GM19455 (cell line): ENCODE data around the gene SMAD6.
"Not testable (repeated sequence)": the region's sequence is repeated elsewhere in the genome, so short reads cannot be mapped to it uniquely, and the experiment has no call there.

Experiments used
- ATAC-seq: cut with Tn5 transposase; IDR thresholded peaks from one replicate; pipeline ENCODE4 v1.9.1; 2021; ENCODE audit not compliant: unreplicated experiment

SMAD6 gene

DNA sequence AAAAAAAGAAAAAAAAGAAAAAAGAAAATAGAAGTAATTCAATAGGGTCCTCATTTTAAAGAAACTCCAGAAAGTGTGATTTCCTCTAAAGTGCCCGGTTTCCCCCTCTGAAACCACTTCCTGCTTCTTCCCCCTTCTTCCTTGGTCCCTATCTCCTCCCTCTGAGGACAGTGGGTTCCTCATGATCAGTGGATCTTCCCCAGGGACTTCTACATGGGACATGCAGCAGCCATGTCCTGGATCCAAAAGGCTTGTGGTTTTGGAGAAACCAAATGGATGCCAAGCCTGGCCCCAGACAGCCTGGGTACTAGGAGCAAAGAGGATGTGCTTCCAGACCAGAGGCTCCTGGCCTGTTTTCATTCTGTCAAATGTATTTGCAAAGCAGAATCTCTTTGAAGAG is 26.6 kb upstream of the SMAD6 start:
- no peak for ATAC-seq

DNA sequence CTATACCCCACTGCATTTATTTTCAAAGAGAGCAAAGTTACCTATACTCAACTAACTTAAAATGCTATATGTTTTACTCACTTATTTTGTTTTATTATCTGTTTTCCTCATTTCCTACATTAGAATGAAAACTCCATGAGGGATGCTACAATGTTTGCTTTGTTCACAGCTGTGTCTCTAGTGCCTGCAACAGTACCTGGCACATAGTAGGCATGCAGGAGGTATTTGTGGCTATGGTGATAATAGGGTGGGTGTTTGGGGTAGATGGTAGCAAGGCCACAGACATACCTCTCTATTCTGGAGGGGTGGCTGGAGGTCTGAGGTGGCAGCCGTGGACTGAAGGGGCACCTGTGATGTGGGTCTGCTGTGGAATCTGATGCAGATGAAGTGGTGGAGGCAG is 24.7 kb upstream of the SMAD6 start:
- ATAC-seq, result no peak

DNA sequence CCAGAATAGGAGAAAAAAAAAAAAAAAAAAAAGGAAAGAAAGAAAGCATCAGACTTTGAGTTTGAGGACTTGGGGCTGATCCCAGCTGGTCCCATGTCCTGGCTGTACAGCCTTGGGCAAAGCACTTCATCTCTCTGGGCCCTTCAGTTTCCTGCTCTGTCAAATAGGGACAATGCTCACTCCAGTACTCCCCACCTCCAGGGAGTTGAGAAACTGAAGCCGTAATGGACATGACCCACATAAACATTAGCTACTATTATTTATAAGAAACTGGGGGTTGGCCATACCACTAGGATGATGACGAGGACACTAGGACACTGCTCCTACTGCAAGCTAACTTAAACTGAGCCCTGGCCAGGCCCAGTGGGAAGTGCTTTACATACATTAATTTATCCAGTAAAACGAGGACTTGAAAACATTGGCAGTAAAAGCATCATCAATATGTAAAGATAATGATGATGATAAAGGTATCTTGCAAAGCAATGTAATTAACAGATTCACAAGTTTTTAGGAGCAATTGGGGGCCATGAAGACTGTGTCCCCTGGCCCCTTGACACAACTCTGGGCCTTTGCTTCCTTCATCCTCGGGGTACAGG is 22.9 kb upstream of the SMAD6 start:
- ATAC-seq, result no peak

DNA sequence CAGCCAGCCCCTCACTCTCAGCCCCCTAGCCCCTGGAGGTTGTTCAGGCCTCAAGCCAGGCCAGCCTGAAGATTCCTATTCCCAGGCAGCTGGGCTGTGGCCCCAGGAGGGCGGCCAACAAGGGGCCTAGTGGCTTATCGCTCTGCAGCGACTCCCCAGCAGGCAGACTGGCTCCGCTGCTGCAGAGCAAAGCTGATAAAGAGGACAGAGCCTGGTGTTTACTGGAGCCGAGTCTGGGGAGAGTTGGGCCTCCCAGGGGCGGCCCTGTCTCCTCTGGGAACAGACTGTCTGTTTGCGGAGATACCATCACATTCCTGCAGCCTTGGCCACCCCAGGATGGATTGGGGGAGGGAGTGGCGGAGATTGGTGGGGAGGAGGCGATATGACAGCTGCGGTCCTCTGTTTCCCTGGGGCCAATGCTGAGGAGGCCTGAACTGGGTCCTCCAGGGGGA is 22.4 kb upstream of the SMAD6 start:
- no peak for ATAC-seq

DNA sequence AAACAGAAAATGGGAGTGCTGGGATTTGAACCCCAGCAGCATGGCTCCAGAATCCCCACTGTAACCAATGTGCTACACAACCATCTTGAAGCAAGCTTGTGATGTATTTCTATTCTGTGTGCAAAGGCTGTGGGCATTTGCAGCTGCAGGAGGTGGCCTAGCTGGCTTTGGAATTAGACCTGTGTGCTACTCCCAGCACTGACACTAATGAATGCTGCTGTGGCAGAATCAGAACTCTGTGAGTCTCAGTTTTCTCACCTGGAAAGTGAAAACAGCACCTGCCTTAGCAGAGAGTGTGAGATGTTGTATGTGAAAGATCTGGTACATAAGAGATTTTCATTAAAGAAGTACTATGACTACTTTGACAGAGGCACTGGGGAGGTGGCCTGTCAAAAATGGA is 21.5 kb upstream of the SMAD6 start:
- ATAC-seq, result no peak

DNA sequence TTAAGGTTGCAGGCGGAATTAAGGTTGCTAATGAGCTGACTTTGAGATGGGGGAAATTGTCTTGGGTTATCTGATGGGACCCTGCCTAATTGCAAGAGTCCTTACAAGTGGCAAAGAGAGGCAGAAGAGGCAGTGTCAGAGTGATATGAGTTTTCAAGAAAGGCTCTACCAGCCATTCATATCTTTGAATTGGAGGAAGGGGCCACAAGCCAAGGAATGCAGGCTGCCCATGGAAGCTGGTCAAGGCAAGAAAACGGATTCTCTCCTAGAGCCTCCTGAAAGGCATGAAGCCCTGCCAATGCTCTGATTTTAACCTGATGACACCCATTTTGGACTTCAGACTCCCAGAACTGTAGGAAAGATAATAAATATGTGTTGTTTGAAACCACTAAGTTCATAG is 20.6 kb upstream of the SMAD6 start:
- no peak for ATAC-seq

DNA sequence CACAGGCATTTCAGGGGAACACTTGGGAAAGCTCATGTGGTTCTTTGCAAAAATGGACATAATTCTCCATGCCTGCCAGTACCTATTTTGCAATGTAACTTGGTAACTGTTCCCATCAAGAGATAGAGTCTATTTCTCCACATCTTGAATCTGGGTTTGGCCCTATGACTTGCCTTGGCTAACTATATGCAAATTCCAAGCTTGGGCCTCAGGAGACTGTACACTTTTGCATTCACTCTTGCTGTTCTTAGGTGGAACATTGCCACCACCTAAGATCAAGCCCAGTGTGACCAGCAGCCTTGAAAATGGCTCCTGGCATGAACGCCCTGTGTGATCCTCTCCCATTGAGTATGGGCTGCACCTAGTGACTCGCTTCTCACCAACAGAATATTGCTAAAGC is 19.8 kb upstream of the SMAD6 start:
- ATAC-seq, result no peak

DNA sequence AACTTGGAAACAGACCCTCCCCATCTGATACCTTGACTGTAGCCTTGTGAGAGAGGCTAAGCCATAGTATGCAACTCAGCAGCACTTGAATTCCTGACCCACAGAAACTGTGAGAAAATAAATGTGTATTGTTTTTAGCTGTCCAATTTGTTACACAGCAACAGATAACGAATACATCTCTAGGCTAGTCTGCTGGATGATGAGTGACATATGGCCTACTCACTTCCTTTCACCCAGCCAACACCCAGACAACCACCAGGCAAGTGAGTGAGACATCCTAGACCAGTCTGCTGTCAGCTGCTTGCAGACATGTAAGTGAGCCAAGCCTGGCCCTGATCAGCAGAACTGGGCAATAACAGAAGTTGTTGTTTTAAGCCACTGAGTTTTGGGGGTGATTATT is 19.2 kb upstream of the SMAD6 start:
- no peak for ATAC-seq

DNA sequence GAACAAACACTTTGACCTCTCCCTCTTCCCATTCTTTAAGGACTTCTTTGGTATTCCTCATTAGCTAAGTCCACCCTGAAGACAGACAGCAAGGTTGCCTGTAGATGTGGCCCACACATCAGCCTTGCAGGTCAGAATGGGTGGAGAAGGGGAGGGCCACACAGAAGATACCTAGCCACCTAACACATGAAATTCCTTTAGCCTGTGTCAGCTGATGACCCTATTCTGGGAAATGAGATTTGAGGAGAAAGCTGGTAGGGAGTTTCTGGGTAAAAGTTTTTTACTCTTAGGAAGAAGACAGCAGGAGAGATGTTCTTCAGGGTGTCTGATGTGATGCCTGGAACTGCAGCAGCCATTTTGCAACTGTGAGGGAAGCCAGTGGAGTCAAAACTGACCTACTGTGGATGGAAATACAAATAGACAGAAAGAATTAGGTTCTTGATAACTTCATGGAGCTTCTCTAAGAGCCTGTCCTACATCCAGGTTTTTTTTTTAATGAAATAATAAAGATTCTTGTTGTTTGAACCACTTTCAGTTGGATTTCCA is 17.8 kb upstream of the SMAD6 start:
- ATAC-seq, result no peak

DNA sequence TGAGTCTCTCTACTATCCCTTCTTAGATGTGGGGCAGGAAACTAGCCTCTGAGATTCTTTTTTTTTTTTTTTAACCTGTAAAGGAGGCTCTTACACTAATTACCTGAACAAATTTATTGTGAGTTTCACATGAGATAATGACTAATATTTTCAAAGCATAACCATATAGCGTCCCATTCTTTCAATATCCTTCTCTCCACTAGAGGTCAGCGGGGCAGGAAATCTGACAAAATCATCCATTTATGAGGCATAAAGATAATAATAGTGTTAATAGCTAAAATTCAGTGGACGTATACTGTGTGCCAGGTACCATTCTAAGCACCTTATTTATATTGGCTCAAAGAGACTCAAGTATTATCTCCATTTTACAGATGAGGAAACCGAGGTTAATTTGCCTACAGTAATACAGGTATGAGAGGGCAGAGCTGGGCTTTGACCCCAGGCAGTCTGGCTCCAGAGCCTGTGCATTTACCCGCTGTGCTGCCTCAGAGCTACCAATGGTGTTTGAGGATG is 16.3 kb upstream of the SMAD6 start:
- no peak for ATAC-seq

DNA sequence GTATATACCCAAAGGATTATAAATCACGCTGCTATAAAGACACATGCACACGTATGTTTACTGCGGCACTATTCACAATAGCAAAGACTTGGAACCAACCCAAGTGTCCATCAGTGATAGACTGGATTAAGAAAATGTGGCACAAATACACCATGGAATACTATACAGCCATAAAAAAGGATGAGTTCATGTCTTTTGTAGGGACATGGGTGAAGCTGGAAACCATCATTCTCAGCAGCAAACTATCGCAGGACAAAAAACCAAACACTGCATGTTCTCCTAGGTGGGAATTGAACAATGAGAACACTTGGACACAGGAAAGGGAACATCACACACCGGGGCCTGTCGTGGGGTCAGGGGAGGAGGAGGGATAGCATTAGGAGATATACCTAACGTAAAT is 11.1 kb upstream of the SMAD6 start:
- ATAC-seq, result not testable (repeated sequence)

DNA sequence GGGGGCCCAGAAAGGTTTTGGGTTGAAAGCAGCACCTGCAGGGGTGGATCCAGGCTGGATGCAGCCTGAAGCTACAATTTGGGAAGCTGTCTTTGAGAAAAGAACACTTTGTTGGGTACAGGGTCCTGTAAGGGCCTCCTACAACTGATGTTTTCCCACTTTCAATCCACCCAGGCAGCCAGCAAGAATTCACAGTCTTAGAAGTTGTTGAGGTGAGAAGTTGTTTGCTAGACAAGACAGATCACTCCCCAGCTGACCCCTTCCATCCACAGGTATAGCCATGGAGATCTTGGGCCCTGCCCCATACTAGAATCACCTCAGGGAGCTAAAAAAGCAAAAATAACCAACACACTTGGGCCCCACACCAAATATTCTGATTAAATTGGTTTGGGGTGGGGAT is 10.3 kb upstream of the SMAD6 start:
- no peak for ATAC-seq

DNA sequence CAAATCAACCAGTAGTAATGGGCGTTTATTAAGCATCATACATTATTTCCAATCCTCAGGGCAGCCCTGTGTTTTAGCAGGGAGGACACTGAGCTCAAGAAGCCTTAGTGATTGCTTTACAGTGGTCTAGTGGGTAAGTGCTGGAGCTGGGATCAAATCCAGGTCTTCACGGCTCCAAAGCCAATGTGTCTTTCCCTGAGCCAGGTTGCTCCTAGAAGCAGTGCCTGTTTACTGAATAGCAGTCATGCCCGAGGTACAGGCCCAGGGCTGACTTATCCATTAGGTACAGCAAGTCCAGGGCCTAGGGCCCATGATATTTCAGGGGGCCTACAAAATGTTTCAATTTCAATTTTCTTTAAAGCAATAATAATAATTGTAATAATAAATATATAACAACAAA is 9.6 kb upstream of the SMAD6 start:
- ATAC-seq, result no peak

DNA sequence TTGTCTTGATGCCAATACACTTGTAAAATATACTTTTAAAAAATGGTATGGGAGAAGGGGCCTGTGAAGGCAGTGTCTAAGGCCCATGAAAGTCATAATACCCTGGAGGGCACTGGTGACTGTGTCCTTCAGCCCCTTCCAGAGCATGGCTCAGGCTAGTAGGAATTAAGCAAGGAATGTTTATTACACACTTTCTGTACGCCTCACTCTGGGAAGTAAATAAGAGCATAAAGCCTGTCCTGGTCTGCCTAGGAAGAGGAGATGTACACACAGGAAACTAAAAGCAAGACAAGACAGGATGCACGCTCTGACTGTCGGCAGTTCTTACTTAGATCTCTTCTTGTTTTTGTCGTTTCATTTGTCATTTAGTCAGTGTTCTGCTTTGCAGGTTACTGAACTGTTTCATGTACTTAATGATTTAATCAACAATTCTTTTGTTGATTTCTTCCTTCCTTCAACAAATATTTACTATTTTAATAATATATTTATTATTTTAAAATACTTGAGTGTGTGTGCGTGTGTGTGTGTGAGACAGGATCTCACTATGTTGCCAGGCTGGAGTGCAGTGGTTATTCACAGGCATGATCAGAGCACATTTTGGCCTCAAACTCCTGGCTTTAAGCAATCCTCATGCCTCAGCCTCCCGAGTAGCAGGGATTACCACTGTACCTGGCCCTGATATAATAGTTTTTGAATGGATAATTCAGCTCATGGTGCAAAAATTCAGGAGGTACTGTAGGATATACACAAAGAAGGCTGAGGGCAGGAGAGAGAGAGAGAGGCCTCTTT is 9.0 kb upstream of the SMAD6 start:
- ATAC-seq, result no peak

DNA sequence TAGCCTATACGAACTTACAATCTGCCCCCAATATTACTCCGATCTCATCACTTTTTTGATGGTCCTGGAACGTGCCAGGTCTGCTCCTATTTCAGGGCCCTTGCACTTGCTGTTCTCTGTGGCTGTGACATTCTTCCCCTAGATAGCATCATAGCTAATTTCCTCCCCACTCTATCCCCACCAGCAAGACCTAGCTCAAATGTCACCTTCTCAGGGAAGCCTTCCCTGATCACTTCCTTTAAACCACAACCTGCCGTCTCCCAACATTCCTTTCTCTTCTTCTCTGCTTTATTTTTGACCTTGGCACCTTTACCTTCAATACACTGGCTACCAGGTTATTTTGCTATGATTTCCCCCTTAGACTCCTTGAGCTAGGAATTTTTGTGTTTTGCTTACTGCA is 5.3 kb upstream of the SMAD6 start:
- ATAC-seq, result no peak

DNA sequence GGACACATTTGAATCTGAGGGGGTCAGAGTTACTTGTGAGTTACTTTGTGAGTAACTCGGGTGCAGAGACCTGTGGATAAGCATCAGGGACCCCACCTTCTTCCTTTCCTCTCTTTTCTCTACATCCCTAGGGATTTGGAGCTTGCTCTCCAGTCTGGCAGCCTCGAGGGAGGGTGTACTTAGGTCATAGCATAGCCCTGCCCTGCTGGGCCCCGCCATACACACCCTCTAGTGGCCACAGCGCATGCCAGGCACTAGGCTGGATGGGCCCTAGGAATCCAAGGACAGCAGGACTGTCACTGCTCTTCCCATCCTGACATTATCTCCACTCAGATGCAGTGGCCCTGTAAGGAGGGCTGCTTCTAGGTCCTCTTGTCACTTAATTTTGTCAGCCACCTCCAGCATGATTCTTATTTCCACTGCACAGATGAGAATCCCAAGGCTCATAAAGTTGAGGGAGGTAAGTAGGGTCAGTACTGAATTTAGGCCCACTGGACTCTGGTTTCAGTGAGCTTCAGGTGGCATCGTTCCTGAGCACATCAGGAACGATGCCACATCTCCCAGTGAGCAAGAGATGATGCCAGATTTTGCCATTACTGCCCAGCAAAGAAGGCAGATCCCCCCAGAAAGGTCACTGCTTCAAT is 3.6 kb upstream of the SMAD6 start:
- no peak for ATAC-seq

DNA sequence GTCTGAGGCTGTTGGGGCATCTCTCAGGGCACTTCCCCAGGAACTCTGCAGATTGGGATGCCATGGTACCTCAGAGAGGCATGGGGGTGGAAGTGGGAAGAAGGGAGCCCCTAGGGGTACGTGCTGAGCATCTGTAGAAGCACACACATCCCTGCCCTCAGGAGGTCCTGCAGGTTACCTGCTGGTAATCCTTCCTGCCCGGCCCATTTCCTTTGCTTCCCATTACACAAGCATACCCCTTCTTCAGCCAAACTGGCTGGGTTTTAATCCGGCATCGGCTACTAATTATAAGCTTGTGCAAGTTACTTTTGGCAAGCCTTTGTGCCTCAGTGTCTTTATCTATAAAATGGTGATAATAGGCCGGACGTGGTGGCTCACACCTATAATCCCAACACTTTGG is 3.1 kb upstream of the SMAD6 start:
- no peak for ATAC-seq

DNA sequence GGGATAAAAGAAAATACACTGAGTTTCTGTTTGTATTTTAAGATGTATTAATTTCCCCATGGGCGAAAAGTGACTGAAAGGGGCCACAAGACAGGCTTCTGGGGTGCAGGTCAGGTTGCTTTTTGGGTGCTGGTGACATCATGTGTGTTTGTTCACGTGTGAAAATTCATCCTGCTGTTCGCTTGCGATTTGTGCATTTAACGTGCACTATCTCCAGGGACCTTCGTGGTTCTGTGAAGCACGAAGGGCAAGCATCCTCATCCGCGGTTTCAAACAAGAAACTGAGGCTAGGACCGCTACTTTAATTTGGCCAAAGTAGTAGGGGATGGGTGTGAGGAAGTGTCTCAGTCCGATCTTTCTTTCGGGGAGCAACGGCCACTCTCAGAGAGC is 1.6 kb upstream of the SMAD6 start:
- ATAC-seq, result no peak

DNA sequence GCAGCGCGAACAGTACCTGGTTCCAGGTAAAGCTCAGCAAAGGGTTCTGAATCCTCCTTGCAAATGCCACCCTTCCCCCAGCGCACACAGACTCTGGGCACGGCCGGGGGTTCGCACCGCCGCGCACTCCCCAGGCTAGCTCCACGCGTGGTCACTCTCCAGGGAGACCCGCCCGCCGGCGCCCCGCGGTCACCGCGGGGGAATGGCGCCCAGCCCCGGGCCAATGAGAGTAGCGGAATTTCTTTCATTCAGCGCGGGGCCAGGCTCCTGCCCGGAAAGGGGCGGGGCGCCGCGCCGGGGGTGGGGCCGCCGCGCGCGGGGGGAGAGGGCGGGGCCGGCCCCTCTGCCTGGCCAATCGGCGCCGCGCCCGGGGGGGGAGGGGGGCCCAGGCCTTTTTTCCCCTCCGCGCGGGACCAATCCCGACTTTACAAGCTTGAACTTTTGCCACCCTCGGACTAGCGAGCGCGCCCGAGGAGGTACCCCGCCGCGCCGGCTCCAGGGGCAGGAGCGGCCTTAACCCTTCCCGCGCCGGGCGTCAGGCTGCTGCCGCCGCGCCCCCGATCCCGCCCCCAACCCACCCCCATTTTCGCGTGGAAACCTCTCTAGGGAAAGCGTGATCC is 1.1 kb upstream of the SMAD6 start:
- ATAC-seq, result peak; percentile 53

DNA sequence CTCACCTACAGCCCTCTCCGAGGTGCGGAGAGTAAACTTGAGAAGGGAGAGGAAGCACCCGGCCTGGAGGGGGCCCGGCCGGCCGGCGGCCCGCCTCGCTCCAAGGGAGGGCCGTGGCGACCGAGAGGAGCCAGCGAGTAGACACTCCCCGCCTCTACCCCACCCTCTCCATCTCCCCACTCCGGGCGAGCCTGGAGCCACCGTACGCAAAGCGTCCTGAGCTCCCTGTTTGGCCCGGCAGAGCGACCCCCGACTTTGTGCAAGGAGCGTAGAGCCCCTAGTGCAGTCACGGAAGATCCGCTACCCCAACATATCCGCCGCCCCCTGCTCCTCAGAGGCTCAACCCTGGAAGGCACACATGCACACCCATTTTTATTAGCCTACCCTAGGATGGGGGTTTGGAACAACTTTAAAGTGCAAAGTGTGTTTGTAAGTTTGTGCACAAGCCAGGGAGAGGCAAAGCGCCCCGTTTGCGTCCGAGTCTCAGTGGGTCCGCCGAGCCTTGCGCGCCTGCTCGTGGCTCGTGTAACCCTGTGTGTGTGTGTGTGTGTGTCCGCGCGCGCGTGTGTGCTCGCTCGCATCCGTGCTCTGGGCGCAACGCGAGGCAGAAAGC is 508 bp upstream of the SMAD6 start:
- no peak for ATAC-seq
